Loucy (cell line): ENCODE results near the gene PLEKHA6.

Experiments used
- H2AFZ ChIP-seq: fragments of 200-600 bp; sonication (generic); 2 replicates; pipeline ENCODE4 v1.6.0; 2016; ENCODE audit warnings: antibody characterized with exemption, mild to moderate bottlenecking, low read length, moderate library complexity
- H3F3A ChIP-seq: fragments of 200-600 bp; 2 replicates; pipeline ENCODE4 v1.6.0; 2016; ENCODE audit warnings: antibody characterized with exemption, low read depth, mild to moderate bottlenecking
- H3K27me3 ChIP-seq: fragments of 200-600 bp; sonication (generic); 2 replicates; pipeline ENCODE4 v1.6.1; 2014; ENCODE audit warnings: low read length, mild to moderate bottlenecking; ENCODE audit not compliant: insufficient read depth, poor library complexity, severe bottlenecking
- H3K36me3 ChIP-seq: fragments of 200-600 bp; sonication (generic); 2 replicates; pipeline ENCODE4 v1.6.1; 2016; ENCODE audit warnings: low read length; ENCODE audit not compliant: insufficient read depth
- H3K4me1 ChIP-seq: fragments of 200-600 bp; sonication (generic); 2 replicates; pipeline ENCODE4 v1.5.1; 2014; ENCODE audit warnings: low read length, mild to moderate bottlenecking; ENCODE audit not compliant: insufficient read depth, poor library complexity, severe bottlenecking
- H3K4me2 ChIP-seq: fragments of 200-600 bp; sonication (generic); 2 replicates; pipeline ENCODE4 v1.6.0; 2014; ENCODE audit warnings: antibody characterized with exemption, low read length, low read depth, mild to moderate bottlenecking; ENCODE audit not compliant: poor library complexity, severe bottlenecking
- H3K4me3 ChIP-seq: fragments of 200-600 bp; sonication (generic); 2 replicates; pipeline ENCODE4 v1.5.1; 2014; ENCODE audit warnings: low read length, mild to moderate bottlenecking, mixed read lengths; ENCODE audit not compliant: poor library complexity, severe bottlenecking
- H3K79me2 ChIP-seq: fragments of 200-600 bp; sonication (generic); 2 replicates; pipeline ENCODE4 v1.6.1; 2014; ENCODE audit warnings: low read length; ENCODE audit not compliant: insufficient read depth
- H3K9ac ChIP-seq: fragments of 200-600 bp; sonication (generic); 2 replicates; pipeline ENCODE4 v1.6.0; 2014; ENCODE audit warnings: mild to moderate bottlenecking, low read depth, low read length, moderate library complexity; ENCODE audit not compliant: poor library complexity, severe bottlenecking
- H3K9me2 ChIP-seq: fragments of 200-600 bp; sonication (generic); replicated peaks from 2 replicates; pipeline ENCODE4 v1.6.1; 2016; ENCODE audit warnings: low read depth, low read length, mixed read lengths
- H3K9me3 ChIP-seq: fragments of 200-600 bp; sonication (generic); 2 replicates; pipeline ENCODE4 v1.6.1; 2014; ENCODE audit warnings: mild to moderate bottlenecking, antibody characterized with exemption, low read length, low read depth; ENCODE audit not compliant: insufficient read depth
- H4K20me1 ChIP-seq: fragments of 200-600 bp; sonication (generic); 2 replicates; pipeline ENCODE4 v1.6.0; 2014; ENCODE audit warnings: antibody characterized with exemption, low read length, mild to moderate bottlenecking; ENCODE audit not compliant: insufficient read depth, poor library complexity, severe bottlenecking
- EZH2phosphoT487 ChIP-seq: fragments of 200-600 bp; IDR thresholded peaks from 2 replicates; pipeline ENCODE4 v1.6.1; 2018; ENCODE audit warnings: antibody characterized with exemption, mild to moderate bottlenecking, moderate library complexity, borderline replicate concordance
- TF ChIP-seq, protein P1 (sequence below): fragments of 200-600 bp; sonication (generic); conservative IDR thresholded peaks from 2 replicates; pipeline ENCODE4 v1.5.1; 2014; ENCODE audit warnings: mild to moderate bottlenecking, antibody characterized with exemption, low read length

Gene PLEKHA6

DNA sequence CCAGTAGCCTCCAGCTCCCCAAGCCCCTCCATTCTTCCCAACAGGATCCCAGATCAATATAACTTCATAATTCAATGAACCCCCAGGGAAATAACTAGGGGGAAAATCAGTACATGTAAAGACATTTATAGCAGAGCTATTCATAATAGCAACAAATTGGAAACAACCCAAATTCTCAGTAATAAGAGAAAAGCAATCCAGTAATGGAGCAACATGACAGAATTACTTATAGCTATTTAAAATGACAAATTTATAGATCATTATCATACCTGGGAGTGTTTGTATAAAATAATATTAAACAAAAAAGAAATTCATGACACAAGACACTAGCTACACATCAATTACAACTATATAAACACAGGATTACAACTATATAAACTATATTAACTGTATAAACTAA is 20.2 kb downstream of the PLEKHA6 start:
- no peak overlapping the region for H3K4me2 ChIP-seq
- peaks cover 4% of the 10 kb centered on the region for H3K4me1 ChIP-seq
- no peaks in the 10 kb centered on the region for H3K27me3 ChIP-seq
- H3K9me3 ChIP-seq, result no peaks in the 10 kb centered on the region
- no peak for TF ChIP-seq EZH2phosphoT487
- TF ChIP-seq, protein P1, sequence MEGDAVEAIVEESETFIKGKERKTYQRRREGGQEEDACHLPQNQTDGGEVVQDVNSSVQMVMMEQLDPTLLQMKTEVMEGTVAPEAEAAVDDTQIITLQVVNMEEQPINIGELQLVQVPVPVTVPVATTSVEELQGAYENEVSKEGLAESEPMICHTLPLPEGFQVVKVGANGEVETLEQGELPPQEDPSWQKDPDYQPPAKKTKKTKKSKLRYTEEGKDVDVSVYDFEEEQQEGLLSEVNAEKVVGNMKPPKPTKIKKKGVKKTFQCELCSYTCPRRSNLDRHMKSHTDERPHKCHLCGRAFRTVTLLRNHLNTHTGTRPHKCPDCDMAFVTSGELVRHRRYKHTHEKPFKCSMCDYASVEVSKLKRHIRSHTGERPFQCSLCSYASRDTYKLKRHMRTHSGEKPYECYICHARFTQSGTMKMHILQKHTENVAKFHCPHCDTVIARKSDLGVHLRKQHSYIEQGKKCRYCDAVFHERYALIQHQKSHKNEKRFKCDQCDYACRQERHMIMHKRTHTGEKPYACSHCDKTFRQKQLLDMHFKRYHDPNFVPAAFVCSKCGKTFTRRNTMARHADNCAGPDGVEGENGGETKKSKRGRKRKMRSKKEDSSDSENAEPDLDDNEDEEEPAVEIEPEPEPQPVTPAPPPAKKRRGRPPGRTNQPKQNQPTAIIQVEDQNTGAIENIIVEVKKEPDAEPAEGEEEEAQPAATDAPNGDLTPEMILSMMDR, result no peak
- no peaks in the 10 kb centered on the region for H3F3A ChIP-seq
- H3K36me3 ChIP-seq, result no peaks in the 10 kb centered on the region
- no peaks in the 10 kb centered on the region for H3K79me2 ChIP-seq
- no peak overlapping the region for H3K4me3 ChIP-seq
- no peaks in the 10 kb centered on the region for H4K20me1 ChIP-seq
- no peak overlapping the region for H2AFZ ChIP-seq
- H3K9ac ChIP-seq, result no peak overlapping the region
- H3K9me2 ChIP-seq, result no peaks in the 10 kb centered on the region

DNA sequence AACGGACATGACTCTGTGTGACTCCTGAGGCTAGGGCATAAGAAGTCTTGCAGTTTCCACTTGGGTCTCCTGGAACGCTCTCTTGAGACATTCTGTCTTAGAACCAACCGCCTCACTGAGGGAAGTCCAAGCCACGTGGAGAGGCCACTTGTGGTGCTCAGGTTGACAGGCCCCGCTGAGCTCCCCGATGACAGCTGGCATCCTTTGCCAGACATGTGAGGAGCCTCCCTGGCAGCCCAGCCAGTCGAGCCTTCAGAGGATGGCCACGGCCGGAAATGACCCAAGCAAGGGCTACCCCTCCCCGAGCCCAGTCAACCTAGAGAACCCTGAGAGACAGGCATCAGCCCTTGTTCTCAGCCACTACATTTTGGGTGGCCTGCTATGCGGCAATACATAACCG is 20.7 kb downstream of the PLEKHA6 start:
- H3K27me3 ChIP-seq, result no peaks in the 10 kb centered on the region
- H3K79me2 ChIP-seq, result no peaks in the 10 kb centered on the region
- no peak overlapping the region for H3K9ac ChIP-seq
- H2AFZ ChIP-seq, result no peak overlapping the region
- peaks cover 4% of the 10 kb centered on the region for H3K4me1 ChIP-seq
- H3K9me3 ChIP-seq, result no peaks in the 10 kb centered on the region
- no peak for TF ChIP-seq EZH2phosphoT487
- TF ChIP-seq, protein P1, result no peak
- H3K4me3 ChIP-seq, result no peak overlapping the region
- H3K9me2 ChIP-seq, result no peaks in the 10 kb centered on the region
- H4K20me1 ChIP-seq, result no peaks in the 10 kb centered on the region
- H3F3A ChIP-seq, result no peaks in the 10 kb centered on the region
- H3K36me3 ChIP-seq, result no peaks in the 10 kb centered on the region
- no peak overlapping the region for H3K4me2 ChIP-seq

DNA sequence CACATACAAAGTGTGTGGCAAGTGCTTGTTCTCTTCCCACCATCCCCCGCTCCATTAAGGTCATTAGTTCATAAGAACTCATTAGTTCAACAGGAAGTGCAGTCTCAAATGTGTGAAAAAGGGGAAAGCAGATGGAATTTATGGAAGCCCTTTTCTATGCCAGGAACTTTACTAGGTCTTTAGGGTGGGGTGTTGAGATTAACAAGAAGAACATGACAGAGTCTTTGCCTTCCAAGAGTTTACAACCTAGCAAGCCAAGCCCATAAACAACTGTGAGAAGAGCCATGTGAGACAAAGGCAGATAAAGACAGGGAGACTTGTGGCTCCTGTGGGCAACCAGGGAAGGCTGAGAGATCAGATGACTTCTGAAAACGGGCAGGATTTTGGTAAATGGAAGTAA is 21.4 kb downstream of the PLEKHA6 start:
- Histone ChIP-seq H3K9me3 (no peaks in the 10 kb centered on the region), H2AFZ (no peak overlapping the region), H3K27me3 (no peaks in the 10 kb centered on the region), H3K4me2 (no peak overlapping the region), H4K20me1 (no peaks in the 10 kb centered on the region), H3K79me2 (no peaks in the 10 kb centered on the region), H3F3A (no peaks in the 10 kb centered on the region), H3K4me3 (no peak overlapping the region), H3K9me2 (no peaks in the 10 kb centered on the region), H3K9ac (no peak overlapping the region), H3K4me1 (peaks cover 4% of the 10 kb centered on the region), H3K36me3 (no peaks in the 10 kb centered on the region)
- no peak for TF ChIP-seq EZH2phosphoT487
- TF ChIP-seq, protein P1, result no peak
